ENCODE results near the gene PTPN14. TPM values are rescaled to one million over a fixed set of nuclear protein-coding genes. Genes with fewer than 3 reads are reported as not detected.

The PTPN14 gene
- total and polyA plus RNA-seq, 2 of the 8 experiments (the other 6 are each of a cell fraction or from before 2014, with no cell fraction given) = 14.4 to 93.6 TPM

DNA sequence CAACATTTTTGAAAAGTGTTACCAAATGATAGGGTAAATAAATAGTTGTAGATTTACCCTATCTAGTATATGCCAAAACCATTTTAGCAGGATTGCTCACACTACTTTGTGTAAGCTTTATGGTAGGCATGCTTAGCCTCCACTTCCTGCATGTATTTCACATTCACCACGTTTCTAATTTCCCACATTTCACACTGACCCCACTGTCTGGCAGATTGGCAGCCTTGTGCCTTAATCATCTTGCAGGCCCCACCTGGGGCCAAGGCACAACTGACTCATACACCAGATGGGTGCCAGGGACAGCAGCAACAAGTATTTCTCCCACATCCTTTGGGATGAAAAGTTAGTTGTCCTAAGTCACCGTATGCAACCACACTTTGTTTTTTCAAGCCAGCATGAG is 30.4 kb upstream of the PTPN14 start (continued):
- TF ChIP-seq, protein P1, sequence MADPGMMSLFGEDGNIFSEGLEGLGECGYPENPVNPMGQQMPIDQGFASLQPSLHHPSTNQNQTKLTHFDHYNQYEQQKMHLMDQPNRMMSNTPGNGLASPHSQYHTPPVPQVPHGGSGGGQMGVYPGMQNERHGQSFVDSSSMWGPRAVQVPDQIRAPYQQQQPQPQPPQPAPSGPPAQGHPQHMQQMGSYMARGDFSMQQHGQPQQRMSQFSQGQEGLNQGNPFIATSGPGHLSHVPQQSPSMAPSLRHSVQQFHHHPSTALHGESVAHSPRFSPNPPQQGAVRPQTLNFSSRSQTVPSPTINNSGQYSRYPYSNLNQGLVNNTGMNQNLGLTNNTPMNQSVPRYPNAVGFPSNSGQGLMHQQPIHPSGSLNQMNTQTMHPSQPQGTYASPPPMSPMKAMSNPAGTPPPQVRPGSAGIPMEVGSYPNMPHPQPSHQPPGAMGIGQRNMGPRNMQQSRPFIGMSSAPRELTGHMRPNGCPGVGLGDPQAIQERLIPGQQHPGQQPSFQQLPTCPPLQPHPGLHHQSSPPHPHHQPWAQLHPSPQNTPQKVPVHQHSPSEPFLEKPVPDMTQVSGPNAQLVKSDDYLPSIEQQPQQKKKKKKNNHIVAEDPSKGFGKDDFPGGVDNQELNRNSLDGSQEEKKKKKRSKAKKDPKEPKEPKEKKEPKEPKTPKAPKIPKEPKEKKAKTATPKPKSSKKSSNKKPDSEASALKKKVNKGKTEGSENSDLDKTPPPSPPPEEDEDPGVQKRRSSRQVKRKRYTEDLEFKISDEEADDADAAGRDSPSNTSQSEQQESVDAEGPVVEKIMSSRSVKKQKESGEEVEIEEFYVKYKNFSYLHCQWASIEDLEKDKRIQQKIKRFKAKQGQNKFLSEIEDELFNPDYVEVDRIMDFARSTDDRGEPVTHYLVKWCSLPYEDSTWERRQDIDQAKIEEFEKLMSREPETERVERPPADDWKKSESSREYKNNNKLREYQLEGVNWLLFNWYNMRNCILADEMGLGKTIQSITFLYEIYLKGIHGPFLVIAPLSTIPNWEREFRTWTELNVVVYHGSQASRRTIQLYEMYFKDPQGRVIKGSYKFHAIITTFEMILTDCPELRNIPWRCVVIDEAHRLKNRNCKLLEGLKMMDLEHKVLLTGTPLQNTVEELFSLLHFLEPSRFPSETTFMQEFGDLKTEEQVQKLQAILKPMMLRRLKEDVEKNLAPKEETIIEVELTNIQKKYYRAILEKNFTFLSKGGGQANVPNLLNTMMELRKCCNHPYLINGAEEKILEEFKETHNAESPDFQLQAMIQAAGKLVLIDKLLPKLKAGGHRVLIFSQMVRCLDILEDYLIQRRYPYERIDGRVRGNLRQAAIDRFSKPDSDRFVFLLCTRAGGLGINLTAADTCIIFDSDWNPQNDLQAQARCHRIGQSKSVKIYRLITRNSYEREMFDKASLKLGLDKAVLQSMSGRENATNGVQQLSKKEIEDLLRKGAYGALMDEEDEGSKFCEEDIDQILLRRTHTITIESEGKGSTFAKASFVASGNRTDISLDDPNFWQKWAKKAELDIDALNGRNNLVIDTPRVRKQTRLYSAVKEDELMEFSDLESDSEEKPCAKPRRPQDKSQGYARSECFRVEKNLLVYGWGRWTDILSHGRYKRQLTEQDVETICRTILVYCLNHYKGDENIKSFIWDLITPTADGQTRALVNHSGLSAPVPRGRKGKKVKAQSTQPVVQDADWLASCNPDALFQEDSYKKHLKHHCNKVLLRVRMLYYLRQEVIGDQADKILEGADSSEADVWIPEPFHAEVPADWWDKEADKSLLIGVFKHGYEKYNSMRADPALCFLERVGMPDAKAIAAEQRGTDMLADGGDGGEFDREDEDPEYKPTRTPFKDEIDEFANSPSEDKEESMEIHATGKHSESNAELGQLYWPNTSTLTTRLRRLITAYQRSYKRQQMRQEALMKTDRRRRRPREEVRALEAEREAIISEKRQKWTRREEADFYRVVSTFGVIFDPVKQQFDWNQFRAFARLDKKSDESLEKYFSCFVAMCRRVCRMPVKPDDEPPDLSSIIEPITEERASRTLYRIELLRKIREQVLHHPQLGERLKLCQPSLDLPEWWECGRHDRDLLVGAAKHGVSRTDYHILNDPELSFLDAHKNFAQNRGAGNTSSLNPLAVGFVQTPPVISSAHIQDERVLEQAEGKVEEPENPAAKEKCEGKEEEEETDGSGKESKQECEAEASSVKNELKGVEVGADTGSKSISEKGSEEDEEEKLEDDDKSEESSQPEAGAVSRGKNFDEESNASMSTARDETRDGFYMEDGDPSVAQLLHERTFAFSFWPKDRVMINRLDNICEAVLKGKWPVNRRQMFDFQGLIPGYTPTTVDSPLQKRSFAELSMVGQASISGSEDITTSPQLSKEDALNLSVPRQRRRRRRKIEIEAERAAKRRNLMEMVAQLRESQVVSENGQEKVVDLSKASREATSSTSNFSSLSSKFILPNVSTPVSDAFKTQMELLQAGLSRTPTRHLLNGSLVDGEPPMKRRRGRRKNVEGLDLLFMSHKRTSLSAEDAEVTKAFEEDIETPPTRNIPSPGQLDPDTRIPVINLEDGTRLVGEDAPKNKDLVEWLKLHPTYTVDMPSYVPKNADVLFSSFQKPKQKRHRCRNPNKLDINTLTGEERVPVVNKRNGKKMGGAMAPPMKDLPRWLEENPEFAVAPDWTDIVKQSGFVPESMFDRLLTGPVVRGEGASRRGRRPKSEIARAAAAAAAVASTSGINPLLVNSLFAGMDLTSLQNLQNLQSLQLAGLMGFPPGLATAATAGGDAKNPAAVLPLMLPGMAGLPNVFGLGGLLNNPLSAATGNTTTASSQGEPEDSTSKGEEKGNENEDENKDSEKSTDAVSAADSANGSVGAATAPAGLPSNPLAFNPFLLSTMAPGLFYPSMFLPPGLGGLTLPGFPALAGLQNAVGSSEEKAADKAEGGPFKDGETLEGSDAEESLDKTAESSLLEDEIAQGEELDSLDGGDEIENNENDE (IDR thresholded peaks at IDR 0.05; ENCODE audit: insufficient replicate concordance, low read length) = no peak
- TF ChIP-seq ASH2L (IDR thresholded peaks at IDR 0.05; ENCODE audit: low read length) = no peak
- no peak for TF ChIP-seq POLR2AphosphoS5 (IDR thresholded peaks at IDR 0.05; ENCODE audit: low read depth, low read length)
- no peak for TF ChIP-seq CREB1 (IDR thresholded peaks at IDR 0.05)
- TF ChIP-seq CHD1 (IDR thresholded peaks at IDR 0.05; ENCODE audit: low read depth, low read length) = no peak
- no peak for TF ChIP-seq EGR1 (IDR thresholded peaks at IDR 0.05; ENCODE audit: borderline replicate concordance, low read depth, low read length)
- TF ChIP-seq POLR2A (IDR thresholded peaks at IDR 0.05; ENCODE audit: control extremely low read depth in 1 of 2, low read depth in 2 of 2, low read length in 2 of 2) = no peak
- no peak for TF ChIP-seq SP1 (IDR thresholded peaks at IDR 0.05; ENCODE audit: low read depth, low read length)
- TF ChIP-seq, protein P2, sequence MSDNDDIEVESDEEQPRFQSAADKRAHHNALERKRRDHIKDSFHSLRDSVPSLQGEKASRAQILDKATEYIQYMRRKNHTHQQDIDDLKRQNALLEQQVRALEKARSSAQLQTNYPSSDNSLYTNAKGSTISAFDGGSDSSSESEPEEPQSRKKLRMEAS (IDR thresholded peaks at IDR 0.05) = no peak
- no peak for TF ChIP-seq GABPA (IDR thresholded peaks at IDR 0.05; ENCODE audit: borderline replicate concordance, insufficient read depth, low read length)
- no peak for TF ChIP-seq BRCA1 (IDR thresholded peaks at IDR 0.05; ENCODE audit: low read depth, low read length)
